GM12892 (cell line): ENCODE results near the gene SPECC1L.
"Not testable (repeated sequence)": the region's sequence is repeated elsewhere in the genome, so short reads cannot be mapped to it uniquely, and the experiment has no call there.

ENCODE experiments used
- DNase-seq: peaks from one replicate; pipeline ENCODE4 v3.0.0; 2011; ENCODE audit not compliant: insufficient read length
- FAIRE-seq: peaks from 2 replicates; lab custom pipeline; 2011; peaks lifted over from hg19 to GRCh38; lab: Jason Lieb, UNC
- POLR2A ChIP-seq: IDR thresholded peaks from 2 replicates; pipeline ENCODE4 v1.6.1; 2011; ENCODE audit warnings: low read depth, low read length, control low read depth
- POLR2AphosphoS5 ChIP-seq: IDR thresholded peaks from 2 replicates; pipeline ENCODE4 v1.6.1; 2011; ENCODE audit warnings: low read depth, low read length, control low read depth
- TAF1 ChIP-seq: IDR thresholded peaks from 2 replicates; pipeline ENCODE4 v1.6.1; 2011; ENCODE audit warnings: low read depth, mild to moderate bottlenecking, control low read depth, low read length, borderline replicate concordance

The SPECC1L gene

GRCh38 chr22:24233816-24234215, 36.8 kb upstream of the SPECC1L start:
- FAIRE-seq = no peak
- TF ChIP-seq POLR2AphosphoS5 (no peak), TAF1 (no peak), POLR2A (no peak)
- no peak for DNase-seq

GRCh38 chr22:24235315-24235714, 35.3 kb upstream of the SPECC1L start:
- FAIRE-seq (no peak), DNase-seq (no peak)
- TF ChIP-seq POLR2AphosphoS5 = no peak
- TF ChIP-seq POLR2A = no peak
- no peak for TF ChIP-seq TAF1

- TF ChIP-seq TAF1 (no peak), POLR2A (no peak), POLR2AphosphoS5 (no peak)
- FAIRE-seq = no peak
- DNase-seq = no peak
Observed at GRCh38 chr22:24236656-24237055, 34.0 kb upstream of the SPECC1L start.

- not testable (repeated sequence) for DNase-seq, FAIRE-seq
Observed at GRCh38 chr22:24238101-24238694, 32.4 kb upstream of the SPECC1L start.

- no peak for TF ChIP-seq TAF1
- TF ChIP-seq POLR2AphosphoS5 = no peak
- no peak for TF ChIP-seq POLR2A
- DNase-seq (no peak), FAIRE-seq (no peak)
Observed at GRCh38 chr22:24240381-24240780, 30.2 kb upstream of the SPECC1L start.

GRCh38 chr22:24240985-24241692, 29.5 kb upstream of the SPECC1L start:
- not testable (repeated sequence) for FAIRE-seq

GRCh38 chr22:24243417-24243816, 27.2 kb upstream of the SPECC1L start:
- DNase-seq, FAIRE-seq: not testable (repeated sequence)

More at GRCh38 chr22:24240985-24241692, 29.5 kb upstream of the SPECC1L start:
- DNase-seq = not testable (repeated sequence)

GRCh38 chr22:24244144-24244787, 26.4 kb upstream of the SPECC1L start:
- DNase-seq (no peak), FAIRE-seq (no peak)
- TF ChIP-seq TAF1 (no peak), POLR2A (no peak), POLR2AphosphoS5 (no peak)

GRCh38 chr22:24245030-24245431, 25.6 kb upstream of the SPECC1L start, which contains the start of gene GGT5:
TSS of gene GGT5 (minus strand) at chr22:24245082. CDS start at chr22:24244725, 357 bp downstream.
- not testable (repeated sequence) for DNase-seq

GRCh38 chr22:24245584-24246561, 24.8 kb upstream of the SPECC1L start:
- FAIRE-seq, DNase-seq: not testable (repeated sequence)

More at GRCh38 chr22:24245030-24245431, 25.6 kb upstream of the SPECC1L start, which contains the start of gene GGT5:
- not testable (repeated sequence) for FAIRE-seq

- no peak for TF ChIP-seq POLR2A
- no peak for TF ChIP-seq TAF1
- no peak for TF ChIP-seq POLR2AphosphoS5
- DNase-seq (no peak), FAIRE-seq (no peak)
Observed at GRCh38 chr22:24247011-24247507, 23.6 kb upstream of the SPECC1L start.
